Inflammatory macrophage treated with lipopolysaccharide for 4 hours (primary cell): ENCODE data around the gene BMPR1B.
"Not testable (repeated sequence)": the region's sequence is repeated elsewhere in the genome, so short reads cannot be mapped to it uniquely, and the experiment has no call there.

Source experiments
- DNase-seq: peaks from one replicate; pipeline ENCODE4 v3.0.0-alpha.2; 2020

BMPR1B gene

GRCh38 chr4:94763500-94763899 is 5.7 kb downstream of the BMPR1B start:
- DNase-seq, result no peak

DNA sequence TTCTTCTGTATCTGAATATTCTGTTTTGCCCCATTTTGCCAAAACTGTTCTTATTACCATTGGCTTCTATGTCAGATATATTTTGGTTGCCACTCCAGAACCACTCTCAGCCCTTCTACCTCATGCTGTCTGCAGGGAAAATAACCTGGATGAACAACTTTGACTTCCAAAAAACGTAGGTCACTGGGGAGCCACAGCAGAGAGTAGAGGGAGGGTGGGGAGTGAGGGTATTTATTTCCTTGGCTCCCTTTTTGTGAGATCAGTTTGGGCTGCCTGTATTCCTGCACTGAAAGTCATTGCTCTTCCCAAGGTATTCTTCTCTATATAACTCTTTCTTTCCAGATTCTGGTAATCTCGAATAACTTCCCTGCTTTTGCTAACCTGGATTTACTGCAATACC is 6.3 kb downstream of the BMPR1B start:
- no peak for DNase-seq

GRCh38 chr4:94765174-94765573 is 7.4 kb downstream of the BMPR1B start:
- DNase-seq, result no peak

- no peak for DNase-seq
Measured at GRCh38 chr4:94765648-94766047, 7.9 kb downstream of the BMPR1B start.

DNA sequence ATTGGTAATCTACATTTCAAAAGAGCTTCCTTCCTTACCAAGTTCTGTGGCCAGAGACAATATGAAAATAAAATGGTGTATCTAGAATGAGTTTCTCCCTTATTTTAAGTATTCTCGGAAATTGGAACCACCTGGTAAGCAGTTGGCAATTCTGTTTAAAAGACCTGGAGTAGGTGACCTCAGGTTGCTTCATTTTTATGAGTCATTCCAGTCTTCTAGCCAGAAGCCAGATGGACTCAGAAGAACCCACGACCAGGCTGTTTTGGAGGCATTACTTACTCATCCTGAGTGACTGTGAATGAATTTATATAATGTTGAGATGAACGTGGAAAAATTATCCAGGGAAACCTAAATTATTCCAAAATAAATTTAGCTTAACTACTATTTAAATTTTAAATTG is 9.1 kb downstream of the BMPR1B start:
- no peak for DNase-seq

DNA sequence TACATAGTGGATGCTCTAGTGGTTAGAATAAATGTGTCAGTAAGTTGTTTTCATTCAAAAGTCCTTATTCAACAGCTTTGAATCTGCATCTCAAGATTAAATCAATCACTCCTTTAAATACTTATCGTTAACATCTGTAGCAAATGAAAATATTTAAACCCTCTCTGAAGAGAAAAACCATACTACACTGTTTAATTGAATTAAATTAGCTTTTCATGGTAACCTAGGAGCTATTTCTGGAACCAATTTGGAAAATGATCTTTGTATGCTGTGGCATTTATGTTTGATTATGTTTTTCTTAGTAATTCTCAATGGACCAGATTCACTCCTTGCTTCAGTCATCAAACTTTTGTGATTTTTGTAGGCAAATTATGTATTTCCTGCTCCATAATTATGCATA is 9.7 kb downstream of the BMPR1B start:
- no peak for DNase-seq

DNA sequence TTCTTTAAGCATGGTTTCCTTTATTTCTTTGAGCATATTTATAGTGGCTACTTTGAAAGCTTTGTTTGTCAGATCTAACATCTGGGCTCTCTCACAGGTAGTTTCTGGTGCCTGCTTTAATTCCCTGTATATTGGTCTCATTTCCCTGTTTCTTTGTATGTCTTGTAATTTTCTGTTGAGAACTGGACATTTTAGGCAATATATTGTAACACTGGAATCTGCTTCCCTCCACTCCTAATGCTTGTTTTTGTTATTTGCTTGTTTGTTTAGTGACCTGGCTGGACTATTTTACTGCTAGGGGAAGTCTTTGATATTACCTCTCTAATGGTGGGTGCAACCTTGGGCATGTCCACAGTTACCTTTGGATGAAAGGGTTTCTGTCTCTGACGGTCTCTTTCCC is 25.0 kb downstream of the BMPR1B start:
- no peak for DNase-seq

DNA sequence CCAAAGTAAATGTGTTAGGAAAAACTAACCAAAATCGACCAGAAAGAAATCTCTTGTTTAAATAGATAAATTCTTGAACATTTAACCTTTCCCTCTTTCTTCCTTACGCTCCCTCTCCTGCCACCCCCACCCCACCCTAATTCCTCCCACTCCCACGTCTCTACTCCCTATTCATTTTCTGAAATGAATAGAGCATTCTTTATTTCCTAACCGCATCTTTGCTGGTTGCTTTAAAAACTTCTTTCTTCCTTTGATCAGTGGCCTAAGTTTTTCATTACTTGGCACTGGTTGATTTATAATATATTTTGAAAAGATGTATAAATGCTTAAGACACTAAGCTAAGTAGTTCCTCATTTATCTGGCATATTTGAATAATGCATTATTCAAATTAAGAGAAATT is 33.9 kb downstream of the BMPR1B start:
- no peak for DNase-seq

- no peak for DNase-seq
Measured at GRCh38 chr4:94798808-94799207, 41.1 kb downstream of the BMPR1B start.

- DNase-seq, result no peak
Measured at GRCh38 chr4:94801016-94801415, 43.3 kb downstream of the BMPR1B start.

GRCh38 chr4:94802091-94802490 is 44.3 kb downstream of the BMPR1B start:
- no peak for DNase-seq

- DNase-seq, result no peak
Measured at GRCh38 chr4:94803181-94803580, 45.4 kb downstream of the BMPR1B start.

DNA sequence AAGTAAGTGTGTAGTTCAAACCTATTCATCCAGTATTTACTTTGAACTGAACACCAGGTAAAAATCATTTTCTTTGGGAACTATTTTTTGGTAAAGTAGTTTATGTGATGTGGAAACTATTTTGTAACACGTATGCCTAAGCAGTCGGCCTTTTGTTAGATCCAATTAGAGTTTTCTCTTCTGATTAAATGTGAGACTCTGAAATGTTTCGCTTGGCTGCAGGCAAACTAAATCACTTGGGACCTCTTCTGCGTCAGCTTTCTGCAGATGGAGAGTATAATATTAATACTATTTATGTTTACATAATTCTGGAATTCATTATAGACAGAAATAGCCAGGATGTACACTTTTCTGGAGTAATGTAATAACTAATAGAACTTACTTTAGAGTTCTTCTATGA is 46.9 kb downstream of the BMPR1B start:
- no peak for DNase-seq

- DNase-seq, result no peak
Measured at GRCh38 chr4:94806376-94806775, 48.6 kb downstream of the BMPR1B start.

DNA sequence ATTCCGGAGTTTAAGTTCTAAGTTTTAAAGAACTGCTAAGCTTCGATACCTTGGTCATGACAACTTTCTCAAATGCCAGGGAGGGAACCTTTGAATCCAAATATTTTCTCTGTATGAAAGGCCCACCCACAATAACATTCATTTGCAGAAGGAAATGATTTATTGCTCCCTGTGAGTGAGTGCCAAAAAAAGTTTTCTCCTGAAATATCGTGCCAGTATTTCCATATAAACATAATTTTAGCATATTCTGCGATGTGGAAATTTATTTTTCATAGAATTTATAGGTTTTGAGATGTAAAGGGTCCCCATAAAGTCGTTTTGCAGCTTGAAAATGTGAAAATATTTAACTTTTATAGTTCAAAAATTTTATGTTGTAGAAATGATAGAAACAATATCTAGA is 53.9 kb downstream of the BMPR1B start:
- no peak for DNase-seq

DNA sequence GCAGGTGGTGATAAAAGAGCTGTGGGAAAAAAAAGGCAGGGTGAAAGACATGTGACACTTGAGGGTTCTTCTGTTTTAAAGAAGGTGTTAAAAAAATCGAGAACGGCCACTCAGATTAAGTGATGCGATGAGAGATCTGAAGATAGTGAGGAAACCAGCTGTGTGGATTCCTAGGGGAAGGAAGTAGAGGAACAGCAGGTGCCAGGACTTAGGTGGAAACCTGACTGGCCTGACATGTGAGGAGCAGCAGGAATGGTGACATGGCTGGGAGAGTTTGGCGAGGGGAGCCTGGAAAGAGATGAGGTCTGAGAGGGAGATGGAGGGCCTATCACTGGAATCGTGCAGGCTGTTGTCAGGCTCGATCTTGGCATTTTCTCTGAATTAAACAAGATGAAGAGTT is 55.5 kb downstream of the BMPR1B start:
- no peak for DNase-seq

DNA sequence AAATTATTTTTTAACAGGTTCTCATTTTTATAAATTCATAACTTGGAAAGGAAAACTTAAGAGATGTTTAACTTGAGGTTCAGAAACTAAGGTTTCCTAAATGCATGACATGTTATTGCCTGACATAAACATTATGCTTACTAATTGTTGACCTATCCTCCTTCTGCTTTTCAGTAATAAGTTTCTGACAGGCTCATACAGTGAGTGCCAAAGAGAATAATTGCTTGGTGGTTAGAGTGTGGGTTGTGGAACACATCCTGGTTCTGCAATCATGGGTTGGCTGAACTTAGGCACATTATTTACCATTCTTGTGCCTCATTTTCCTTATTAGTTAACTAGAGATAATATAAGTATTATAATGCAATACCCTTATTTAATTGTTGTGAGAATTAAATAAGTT is 56.5 kb downstream of the BMPR1B start:
- DNase-seq, result peak; percentile 23

GRCh38 chr4:94819371-94820168 is 61.8 kb downstream of the BMPR1B start:
- no peak for DNase-seq

DNA sequence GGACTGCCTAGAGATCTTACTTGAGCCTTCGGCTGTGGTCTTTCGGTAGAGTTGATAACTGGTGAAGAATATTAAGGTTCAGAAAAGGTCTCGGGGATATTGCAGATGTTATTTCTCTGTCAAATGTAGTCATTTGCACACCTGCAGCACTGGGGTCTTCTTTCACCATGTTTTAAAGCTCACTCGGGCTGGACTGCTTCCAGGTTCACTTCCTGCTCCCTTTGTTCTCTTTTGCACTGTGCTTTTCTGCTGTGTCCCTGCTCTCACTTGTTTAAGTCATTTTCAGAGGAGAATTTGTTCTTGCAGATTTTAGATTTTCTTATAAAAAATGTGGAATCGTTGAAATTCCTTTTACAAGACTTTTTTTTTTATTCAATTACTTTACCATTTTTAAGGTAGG is 68.5 kb downstream of the BMPR1B start:
- no peak for DNase-seq

- peak; percentile 0 for DNase-seq
Measured at GRCh38 chr4:94827481-94828110, 69.8 kb downstream of the BMPR1B start.

DNA sequence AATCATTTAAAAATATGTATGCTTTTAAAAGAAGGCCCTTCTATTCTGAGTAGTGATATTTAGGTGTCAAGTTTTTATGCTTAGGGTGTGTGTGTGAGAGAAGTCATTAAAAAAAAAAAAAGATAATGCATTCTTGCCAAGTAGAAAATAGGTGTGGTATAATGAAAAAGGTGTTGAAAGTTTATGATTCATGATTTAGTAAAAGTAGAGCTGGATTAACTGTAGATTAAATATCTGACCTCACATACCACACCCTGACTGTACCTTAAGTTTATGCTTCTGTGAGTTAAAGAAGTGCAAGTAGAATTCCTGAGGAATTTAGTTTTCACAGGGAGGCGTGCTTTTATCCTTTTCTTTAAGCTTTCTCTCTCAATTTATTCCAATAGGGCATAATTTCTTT is 71.1 kb downstream of the BMPR1B start:
- no peak for DNase-seq

DNA sequence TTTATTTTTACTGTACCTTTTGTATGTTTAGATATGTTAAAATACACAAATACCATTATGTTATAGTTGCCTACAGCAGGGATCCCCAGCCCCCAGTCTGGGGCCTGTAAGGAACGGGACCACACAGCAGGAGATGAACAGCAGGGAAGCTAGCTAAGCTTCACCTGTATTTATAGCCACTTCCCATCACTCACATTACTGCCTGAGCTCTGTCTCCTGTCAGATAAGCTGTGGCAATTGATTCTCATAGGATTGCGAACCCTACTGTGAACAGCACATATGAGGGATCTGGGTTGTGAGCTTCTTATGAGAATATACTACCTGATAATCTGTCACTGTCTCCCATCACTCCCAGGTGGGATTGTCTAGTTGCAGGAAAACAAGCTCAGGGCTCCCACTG is 73.9 kb downstream of the BMPR1B start:
- DNase-seq, result no peak

GRCh38 chr4:94832329-94832728 is 74.6 kb downstream of the BMPR1B start:
- DNase-seq, result not testable (repeated sequence)

DNA sequence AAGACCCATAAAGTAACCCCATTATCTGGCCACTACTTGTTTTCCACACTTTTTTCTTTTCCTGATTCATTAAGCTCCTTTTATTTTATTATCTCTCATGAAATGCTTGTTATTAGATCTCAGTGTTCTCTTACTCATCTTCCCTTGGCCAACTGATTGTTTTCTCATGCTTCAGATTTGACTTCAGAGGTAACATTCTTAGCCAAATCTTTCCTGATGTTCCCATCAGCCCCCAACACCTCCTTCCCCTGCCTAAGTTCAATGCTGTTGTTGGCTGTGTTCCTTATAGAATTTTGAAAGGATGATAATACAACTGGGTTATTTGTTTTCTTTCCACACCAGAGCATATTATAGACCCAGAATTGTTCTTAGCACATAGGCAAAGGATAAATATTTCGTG is 75.6 kb downstream of the BMPR1B start:
- no peak for DNase-seq

DNA sequence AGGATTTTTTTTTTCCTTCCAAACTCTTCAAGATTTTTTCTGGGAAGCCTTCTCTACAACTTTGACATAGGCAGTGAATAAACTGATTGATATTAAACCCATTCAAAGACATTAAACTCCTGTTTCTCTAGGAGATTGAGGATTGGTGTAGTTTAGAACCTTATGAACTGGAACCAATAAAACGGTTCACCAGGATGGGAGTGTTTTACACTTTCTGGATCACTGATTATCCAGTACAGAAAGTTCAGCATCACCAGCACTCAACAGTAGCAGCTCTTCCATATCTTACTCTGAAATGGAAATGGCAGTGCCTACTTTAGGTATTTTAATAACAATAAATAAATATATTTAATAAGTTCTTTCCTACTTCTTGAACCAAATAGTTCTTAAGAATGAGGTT is 76.7 kb downstream of the BMPR1B start:
- DNase-seq, result no peak
